ENCODE measurements around the gene ATP4A.

ATP4A gene

DNA sequence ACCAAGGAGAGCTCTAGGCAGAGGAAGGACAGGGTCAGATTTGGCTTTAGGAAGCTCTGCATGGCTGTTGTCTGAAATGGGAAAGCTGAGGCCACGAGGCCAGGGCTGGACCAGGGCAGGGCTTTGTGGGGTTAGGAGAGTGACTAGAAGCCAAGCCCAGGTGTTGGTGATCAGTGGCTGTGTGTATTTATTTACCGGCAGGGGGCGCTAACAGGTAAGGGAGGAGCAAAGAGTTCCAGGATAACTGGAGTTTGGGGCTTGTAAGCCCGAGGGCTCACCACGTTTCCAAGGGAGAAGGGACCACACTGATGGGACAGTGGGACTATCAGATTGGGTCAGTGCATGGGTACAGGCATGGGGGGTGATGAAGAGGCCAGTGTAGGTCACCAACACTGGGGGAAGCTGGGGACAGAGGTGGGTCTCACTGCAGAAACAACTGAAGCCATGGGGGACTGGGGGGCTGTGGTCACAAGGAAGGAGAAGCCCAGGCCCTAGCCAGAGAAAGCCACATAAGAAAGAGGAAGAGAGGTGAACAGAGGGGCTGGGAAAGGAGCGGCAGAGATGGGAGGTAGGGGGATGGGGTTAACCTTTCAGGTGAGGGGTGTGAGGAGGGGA lies 14.2 kb downstream of the ATP4A start:
- peak; percentile 78 for DNase-seq

DNA sequence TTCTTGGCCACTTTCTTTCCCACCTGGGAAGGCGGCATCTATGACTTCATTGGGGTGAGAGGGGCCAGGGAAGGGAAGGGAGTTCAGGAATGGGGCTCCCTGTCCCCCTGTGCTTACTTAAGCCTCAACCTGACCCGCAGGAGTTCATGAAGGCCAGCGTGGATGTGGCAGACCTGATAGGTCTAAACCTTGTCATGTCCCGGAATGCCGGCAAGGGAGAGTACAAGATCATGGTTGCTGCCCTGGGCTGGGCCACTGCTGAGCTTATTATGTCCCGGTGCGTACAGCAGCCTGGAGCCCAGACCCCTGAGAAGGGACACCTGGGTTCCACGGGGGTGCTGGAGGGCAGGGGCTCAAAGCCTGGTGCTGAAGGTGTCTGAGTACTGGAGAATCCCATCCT lies 16.9 kb downstream of the ATP4A start:
- DNase-seq, result no peak

DNA sequence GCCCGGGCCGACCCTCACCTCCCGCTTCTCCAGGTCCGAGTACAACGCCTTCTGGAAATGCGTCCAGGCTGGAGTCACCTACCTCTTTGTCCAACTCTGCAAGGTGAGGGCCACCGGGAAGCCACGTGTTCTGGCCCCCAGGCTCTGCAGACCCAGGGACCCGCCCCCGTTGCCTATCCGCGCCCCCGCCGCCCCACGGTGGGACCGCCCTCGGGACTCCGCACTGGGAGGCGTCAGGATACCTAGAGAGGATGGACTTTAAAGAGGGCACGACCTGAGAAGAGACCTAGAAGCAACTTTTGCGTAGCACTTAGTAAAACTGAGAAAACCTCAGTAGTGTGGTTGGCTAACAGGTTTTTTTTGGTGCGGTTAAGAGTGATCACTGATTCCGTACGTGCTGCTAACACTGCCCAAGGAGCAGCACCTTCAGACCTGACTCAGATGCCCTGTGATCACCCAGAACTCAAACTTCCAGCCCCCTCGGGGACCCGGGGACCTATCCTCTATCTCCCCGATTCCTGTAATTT lies 17.5 kb downstream of the ATP4A start:
- no peak for DNase-seq

DNA sequence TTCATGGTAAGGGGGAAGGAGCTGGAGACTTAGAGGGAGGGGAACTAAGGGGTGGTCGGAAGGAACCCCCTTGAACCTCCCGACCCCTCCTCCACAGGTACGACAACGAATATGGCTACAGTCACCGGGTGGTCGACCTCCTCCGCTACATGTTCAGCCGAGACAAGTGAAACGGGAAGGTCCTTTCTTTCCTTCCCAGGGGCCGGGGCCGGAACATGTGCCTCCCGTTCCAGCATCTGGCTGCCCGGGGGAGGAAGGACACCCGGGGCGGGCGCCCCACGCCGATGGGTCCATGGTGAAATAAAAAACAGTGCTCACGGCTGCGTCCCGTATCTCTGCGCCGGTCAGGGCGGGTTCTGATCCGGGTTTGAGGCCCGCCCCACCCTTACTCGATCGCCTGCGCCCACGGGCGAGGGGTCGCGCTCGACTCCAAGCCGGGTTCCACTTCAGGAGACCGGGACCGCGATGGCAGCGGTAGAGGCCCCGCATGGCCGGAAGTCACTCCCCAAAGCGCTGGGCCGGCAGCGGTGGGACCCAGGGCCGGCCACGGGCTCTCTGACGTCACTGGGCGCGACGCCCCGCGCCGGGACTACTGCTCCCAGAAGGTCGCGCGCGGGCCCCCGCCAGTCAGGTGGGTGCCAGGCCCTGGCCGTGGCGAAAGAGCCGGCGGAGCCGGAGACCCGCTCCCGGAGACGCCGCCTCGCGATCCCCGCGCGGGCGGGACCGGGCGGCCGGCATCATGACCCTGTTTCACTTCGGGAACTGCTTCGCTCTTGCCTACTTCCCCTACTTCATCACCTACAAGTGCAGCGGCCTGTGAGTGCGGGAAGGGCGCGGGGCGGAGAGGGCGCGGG lies 18.2 kb downstream of the ATP4A start, which contains the start of gene TMEM147:
TSS of gene TMEM147 (plus strand) at position 626 of the 854 bp plus-strand sequence. CDS start at position 740, 114 bp downstream.
- peak; percentile 71 for DNase-seq

DNA sequence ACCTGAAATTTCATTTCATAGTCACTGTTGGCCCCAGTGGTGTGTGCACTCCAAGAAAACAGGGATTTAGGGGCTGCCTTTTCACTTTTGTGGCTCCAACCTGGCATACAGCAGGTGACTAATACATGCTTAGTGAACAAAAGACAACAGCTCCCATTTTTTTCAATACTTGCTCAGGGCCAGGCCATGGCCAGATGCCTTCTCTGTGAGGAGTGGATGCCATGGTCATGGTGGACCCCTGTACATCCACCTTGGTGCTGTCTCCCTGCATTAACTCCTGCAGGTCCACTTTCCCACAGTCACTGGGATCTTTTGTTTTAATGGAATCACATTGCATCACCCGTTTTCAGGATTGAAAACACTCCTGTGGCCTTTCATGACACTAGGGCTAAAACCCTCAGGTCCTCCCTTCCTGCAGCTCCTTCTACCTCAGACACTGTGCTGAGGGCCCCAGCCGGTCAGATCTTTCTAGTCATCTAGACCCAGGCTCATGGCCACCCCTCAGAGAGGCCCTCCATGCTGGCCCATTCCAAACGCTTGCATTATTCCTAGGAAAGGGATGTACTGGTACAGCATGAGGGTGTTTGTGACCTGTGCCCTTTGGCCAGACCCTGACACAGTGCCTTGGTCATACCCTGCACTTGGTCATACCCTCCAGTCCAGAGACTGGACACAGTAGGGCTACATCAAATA lies 19.2 kb downstream of the ATP4A start:
- DNase-seq, result no peak

DNA sequence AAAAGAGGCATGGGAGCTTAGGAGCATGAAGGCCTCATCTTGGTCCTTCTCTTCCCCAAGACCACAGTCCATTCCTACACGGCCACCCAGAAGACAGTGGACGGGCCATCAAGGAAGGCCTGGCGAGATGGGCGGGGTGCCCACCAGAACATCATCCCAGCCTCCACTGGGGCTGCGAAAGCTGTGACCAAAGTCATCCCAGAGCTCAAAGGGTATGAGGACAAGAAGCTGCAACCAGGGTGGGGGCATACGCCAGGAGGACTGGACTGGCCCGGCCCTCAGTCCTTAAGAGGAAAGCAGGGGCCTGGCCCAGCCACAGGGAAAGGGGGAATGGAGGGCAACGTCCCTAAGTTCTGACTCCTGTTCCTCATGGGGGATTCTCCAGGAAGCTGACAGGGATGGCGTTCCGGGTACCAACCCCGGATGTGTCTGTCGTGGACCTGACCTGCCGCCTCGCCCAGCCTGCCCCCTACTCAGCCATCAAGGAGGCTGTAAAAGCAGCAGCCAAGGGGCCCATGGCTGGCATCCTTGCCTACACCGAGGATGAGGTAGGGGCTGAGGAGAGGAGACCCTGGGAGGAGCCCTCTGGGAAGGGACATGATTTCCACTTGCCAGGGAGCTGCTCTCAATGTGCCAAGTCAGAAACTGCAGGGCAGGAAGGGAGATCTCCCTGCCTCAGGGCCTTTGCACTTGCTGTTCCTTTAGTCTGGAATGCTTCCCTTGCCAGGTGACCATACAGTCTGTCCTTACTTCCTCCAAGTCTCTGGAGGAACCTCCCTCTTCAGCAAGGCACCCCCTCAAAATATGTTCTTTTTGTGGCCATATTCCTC lies 20.0 kb downstream of the ATP4A start:
- DNase-seq, result no peak

DNA sequence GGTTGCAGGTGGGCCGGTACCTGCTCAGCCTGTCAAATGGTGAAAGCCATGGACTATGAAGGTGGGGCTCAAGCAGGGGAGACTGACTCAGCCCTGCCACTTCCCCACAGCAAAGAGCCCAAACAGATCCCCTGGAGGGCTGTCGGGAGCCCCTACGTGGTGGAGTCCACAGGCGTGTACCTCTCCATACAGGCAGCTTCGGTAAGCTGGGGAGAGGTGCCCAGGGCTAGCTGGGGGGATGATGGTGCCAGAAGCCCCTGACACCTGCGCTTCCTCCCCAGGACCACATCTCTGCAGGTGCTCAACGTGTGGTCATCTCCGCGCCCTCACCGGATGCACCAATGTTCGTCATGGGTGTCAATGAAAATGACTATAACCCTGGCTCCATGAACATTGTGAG lies 21.2 kb downstream of the ATP4A start:
- no peak for DNase-seq

DNA sequence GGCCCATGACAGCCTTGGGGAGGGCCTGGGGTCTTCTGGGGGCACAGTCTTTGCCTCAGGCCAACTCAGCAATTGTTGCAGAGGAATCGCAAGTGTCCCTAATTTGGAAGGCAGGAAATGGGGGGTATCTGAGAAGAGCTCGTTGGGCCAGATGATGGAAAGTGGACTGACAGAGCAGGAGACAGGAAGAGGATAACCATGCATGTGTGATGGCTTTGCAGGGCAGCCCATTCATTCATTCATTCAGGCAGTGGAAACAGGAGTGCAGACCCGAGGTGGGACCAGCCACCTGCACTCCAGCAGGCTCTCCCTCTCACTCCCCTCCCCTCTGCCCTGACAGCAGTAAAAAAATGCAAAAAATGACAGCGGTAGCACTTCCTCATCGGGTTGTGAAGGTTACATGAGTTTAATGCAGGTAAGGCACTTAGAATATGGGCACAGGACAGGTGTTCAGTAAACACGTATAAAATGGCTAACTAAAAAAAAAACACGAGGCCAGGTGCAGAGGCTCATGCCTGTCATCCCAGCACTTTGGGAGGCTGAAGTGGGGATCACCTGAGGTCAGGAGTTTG lies 23.0 kb downstream of the ATP4A start:
- DNase-seq, result no peak

DNA sequence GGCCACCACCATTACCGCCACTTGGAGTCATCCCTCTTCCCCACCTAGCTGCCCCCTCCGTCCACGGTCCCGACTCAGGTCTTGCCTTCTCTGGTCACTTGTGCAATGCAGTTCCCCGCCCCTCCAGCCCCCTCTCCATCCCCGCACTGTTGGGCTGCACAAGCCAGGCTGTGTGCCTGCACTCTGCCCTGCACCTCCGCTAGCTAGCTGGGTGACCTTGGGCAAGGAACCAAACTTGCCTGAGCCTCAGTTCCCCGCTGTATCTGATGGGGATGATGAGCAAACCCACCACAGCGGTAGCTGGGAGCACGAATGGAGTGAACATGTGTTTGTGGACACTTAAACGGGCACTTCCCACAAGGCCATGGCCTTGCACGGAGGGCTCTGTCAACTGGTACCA lies 23.6 kb downstream of the ATP4A start:
- DNase-seq, result no peak

DNA sequence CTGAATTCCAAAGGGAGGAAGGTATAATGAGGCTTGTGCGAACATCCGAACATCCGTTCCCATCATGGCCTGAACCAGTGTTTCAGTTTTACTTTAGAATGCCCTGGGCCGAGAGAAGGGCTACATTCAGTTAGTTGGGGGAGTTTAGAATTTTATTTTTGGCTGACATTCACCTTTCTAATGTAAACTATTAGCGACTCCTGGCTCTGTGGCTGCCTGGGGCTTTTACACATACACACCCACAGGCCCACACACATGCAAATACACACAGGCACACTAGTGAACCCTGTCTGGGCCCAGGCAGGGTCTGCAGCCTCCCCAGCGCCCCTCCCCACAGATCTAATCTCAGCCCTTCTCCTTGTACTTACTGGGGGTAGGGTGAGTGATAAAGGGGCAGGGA lies 24.1 kb downstream of the ATP4A start:
- no peak for DNase-seq

DNA sequence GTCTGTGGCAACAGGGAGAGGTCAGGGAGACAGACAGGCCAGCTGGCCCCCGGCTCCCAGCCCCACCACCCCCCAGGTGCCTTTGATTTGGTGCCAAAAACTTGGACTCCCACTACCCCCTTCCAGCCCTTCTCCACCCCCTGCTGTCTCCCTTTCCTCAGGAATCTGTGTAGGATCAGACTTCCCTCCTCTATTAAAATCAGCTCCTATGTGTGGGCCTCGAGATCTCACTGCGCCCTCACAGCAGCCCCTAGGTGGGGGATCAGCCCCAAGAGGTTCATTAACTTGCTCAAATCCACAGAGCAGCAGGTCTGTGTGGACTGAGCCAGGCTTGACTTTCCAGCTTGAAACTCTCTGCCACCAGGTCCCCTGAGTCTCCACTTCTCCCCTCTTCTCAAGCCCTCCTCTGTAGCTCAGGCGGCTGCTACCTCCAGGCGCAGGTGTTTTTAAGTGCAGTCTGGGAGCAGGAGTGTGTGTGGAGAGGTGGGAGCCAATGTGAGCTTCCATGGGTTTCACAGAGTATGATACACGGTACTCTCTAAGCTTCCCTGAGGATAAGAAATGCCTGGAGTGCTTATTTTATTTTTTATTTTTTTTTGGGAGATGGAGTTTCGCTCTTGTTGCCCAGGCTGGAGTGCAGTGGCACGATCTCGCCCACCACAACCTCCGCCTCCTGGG lies 28.5 kb downstream of the ATP4A start:
- peak; percentile 11 for DNase-seq

DNA sequence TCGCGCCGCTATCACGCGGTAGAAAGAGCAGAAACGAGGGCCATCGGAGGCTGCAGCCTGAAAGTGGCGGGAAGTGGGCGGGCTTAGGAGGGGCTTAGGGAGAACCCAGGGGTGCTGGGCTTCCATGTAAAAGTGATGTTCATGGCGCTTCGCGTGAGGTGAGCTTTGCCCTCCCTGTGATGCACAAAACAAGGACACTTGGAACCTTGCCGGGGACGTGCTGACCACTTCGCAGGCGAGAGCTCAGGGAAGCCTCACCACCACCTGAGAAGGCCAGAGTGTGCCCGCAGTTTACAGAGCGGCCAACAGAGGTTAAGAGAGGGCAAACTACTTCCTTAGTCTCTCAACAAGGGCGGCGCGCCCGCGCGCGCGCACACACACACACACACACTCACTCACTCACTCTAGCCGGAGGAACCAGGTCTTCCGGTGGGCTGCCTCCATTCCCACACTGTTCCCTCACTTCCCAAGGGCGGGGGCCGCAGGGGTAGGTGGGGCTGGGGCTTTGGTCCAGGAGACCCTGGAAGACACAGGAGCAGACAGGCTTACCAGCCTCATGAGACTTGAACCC lies 29.6 kb downstream of the ATP4A start:
- DNase-seq, result no peak

DNA sequence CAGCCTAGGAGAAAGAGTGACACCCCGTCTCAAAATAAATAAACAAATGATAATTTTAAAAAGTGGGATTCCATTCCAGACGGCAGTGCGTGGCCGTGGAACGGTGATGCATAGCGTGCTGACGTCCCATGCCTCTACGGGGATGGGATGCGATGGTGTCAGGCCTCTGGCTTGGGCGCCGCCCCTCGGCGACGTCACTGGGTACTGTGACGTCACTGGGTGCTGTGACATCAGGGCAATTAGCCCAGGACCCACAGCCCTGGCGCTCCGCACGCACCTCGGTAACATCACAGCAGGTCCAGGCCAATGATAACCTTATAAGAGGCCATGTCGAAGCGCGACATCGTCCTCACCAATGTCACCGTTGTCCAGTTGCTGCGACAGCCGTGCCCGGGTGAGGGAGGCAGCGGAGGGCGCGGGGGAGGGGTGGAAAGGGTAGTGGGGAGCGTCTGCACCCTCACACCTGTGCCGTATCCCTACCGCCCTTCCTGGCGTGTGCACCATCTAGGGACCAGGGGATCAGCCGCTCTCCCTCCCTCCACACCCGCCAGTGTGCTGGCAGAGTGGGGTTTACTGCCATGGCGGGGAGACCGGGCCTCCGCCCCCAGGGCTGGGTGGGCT lies 30.1 kb downstream of the ATP4A start, which contains the start of gene GAPDHS:
TSS of gene GAPDHS (plus strand) at position 256 of the 621 bp plus-strand sequence. CDS start at position 328, 72 bp downstream.
- DNase-seq, result no peak

DNA sequence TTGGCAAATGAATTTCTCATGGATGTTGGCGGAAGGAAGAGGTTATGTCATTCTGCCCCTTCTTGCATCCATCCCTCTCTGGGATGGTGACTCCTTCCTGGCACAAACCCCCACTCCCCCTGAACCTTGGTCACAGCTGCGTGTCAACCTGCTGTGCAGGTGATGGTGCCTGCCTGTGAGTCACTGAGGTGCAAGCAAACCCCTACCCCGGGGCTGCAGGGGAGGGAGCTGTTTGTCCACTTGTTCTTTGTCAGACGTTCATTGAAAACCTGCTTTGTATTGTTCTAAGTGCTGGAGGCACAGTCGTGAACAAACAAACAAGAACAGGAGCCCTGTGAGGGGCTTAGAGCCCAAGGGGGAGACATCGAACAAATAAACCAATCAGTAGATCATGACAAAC lies 32.2 kb downstream of the ATP4A start:
- no peak for DNase-seq

DNA sequence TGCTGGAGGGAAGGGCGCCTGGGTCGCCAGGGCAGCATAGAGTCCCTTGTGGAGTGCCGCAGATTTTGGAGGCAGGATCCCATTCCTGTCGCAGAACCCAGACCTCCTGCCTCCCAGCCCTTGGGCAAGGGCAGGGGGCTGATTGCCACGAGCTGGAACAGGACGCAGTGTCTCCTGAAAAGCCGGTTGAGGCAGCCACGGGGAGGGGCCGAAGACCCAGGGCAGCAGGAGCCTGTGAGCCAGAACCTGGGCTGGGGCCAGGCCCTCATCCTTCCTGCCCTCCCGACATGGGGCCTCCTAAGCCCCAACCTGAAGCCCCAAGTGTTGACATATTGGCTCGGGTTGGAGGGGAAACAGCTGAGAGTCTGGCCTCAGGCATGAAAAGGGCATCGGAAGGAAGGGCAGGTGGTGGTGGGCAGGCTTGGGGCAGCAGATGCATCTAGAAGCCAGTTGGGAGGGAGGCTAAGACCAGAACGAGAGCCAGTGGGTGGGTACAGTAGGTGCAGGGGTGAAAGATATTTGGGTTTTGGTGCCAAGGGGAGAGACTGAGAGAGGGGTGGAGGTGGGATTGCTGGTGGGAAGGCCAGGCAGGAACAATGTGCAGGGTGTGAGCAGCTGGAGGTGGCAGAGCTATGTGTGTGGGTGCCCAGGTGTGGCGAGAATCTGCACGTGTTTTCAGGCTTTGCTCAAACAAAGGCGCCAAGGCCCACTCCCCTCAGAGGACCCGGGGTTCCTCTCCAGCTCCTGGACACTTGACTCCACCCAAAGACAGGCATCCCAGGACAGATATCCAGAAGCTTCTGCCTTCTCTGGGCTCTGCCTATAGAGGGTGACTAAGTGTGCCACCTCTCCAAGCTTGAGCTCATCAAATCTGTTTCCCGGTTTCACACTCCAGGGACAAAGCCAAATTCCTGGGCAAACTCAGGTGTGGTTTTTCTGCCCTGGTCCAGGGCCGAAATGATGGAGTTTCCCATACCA lies 33.9 kb downstream of the ATP4A start:
- no peak for DNase-seq

DNA sequence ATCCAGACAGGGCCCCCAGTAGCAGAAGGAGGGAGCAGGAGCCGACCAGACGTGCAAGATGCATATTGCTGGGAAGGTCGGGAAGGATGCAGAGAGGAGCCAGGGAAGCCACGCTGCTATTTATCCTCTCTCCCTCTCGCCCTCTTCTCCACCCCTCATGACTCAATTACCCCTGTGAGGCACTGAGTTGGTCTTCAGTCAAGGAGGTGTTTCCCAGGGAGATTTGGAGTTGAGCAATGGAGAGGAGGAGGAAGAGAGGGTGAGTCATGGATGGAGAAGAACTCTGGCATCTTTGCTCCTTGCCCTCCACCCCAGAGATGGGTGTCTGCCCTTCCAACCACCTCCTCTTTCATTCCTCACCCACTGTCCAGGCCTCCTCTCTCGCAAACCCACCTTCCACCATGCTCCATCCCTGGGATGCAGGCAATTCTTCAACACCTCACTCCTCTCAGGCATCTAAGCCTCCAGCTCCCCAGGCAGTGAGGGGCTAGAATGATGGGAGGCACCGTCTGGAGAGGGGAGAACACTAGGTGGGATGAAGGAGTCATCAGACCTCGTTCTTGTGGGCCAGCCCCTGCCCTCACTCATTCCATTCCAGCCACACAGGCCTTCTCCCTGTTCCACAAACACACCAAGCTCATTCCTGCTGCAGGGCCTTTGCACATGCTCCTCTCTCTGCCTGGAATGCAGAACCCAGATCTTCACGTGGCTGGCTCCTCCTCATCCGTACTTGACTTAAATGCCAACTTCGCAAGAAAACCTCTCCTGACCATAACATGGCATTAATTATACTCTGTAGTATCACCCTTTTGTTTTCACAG lies 35.0 kb downstream of the ATP4A start, which contains the start of gene SBSN:
TSS of gene SBSN (minus strand) at position 94 of the 821 bp plus-strand sequence. CDS start at position 64, 30 bp downstream.
- no peak for DNase-seq

DNA sequence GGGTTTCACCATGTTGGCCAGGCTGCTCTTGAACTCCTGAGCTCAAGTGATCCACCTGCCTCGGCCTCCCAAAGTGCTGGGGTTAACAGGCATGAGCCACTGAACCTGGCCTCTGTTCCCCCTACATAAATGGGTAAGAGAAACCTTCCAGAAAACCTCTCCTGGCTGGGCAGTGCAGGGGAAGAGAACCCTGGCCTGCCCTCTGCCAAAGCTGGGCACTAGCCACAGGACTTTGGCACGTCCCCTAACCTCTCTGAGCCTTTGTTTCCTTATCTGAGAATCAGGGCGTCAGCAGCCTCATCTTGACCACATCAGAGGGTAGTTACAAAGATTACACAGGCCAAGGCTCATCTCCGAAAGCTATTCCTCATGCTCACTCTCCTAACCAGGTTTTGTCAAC lies 37.6 kb downstream of the ATP4A start:
- DNase-seq, result no peak

DNA sequence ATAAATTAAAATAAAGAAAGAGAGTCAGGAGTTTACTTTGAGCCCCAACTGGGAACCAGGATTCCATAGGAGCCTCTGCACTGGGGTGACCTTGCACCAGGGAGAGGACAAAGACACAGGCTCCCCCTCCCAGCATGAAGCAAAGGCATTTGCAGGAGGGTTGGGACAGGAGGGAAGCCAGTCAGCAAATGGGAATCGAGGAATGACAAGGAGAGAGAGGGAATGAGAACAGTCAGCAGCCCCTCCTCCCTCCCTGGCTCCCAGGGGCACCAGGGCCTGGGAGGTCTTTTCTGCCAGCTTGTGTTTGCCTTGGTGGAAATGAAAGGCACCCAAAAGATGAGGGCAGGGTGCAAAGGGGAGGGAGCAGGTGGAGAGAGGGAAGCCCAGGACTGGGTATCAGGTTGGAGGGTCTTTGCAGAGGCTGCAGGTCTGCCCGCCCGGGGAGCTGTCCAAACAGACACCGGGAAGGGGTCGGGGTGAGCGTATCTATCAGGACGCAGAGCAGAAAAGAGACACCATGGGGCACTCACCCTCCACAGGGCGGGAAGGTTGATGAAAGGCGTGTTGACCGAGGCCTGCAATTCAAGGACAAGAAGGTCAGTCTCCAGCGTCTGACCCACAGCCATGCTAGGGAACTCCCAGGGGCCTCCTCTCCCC lies 39.1 kb downstream of the ATP4A start:
- DNase-seq, result no peak

Measured in NCI-H1436 (cell line).